Activated CD8-positive, alpha-beta memory T cell treated with anti-CD3 and anti-CD28 coated beads, Interleukin-2, amount 50 U/mL, for 48 hours (primary cell): ENCODE data around the gene KHNYN.
A peak's percentile ranks its signal among the peaks of the same experiment; 100 is the strongest.

Experiments used
- DNase-seq: peaks from one replicate; pipeline ENCODE4 v3.0.0-alpha.2; 2020

Gene KHNYN

GRCh38 chr14:24401810-24402702, 27.7 kb upstream of the KHNYN start:
- DNase-seq: no peak

DNA sequence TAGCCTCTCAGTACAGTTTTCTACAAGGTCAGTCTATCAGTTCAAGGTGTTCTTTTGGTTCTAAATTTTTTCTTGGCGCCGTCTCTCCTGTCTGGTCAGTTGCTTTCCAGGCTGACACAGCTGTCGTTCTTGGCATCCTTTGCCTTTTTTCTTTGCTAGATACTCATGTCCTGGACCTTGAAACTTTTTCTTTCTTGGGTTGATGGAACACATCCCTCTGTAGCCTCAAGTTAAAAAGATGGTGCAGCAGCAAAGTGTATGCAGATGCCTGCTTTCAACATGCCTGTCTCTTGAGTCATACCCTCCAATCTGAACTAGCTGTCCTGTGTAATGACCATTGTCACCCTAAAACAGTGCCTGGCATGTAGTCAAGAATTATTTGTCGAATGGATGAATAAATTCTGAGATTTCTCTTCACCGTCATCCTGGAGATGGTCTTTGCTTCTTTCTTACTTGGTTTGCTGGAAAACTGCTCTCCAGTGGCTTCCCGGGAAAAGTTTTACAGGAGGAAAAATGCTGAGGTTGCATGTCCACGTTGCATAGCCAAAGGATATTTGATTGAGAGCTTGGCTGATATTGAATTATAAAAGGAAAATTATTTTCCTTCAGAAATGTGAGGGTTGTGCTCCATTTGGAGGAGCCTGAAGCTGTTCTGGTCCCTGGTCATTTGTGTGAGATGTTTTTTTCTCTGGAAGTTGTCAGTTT, 26.3 kb upstream of the KHNYN start:
- no peak for DNase-seq

- no peak for DNase-seq
These were observed 24.9 kb upstream of the KHNYN start for GRCh38 chr14:24404814-24405213.

DNA sequence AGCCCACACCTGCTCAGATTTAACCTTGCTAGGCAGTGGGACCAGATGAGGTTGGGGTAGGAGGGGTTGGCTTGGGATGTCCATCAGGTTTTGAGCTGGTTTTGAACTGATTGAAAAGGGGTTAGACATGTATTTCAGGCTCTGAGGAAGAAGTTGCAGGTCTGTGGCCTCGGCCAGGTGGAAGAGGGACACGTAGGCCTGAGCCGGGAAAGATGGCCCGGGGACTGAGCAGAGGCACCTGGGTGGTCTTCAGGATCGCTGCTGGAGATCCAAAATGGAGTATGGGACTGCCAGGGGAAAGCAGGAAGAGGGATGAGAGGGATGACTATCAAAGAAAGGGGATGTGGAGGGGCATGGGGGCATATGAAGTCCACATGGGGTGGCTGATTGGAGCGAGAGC, 23.3 kb upstream of the KHNYN start:
- no peak for DNase-seq

DNA sequence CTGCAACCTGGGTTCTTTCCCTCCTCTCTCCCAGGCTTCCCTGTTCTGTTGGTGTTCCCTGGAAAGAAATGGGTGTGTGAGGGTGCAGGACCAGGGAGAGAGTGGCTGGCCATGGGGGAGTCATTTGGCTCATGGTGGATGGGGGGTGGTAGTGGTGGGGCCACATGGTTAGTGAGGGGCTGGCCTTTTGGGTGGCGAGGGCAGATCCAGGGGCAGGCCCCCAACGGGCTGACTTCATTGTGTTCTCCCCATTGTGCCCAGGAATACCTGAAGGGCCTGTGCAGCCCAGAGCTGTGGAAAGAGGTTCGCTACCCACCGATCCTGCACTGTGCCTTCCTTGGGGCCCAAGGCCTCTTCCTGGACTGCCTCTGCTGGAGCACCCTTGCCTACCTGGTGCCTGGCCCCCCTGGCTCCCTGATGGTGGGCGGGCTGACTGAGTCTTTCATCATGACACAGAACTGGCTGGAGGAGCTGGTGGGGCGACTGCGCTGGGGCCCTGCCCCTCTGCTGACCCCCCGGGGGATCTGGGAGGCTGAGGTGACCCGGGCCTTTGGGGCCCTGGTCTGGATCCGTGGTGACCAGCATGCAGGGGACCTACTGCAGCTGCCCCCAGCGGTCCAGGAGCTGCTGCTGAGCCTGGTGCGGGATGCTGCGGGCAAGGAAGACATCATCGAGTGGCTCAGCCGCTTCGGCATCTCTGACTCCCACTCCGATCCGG, 22.0 kb upstream of the KHNYN start:
- DNase-seq: no peak

- peak; percentile 32 for DNase-seq
These were observed 21.0 kb upstream of the KHNYN start for GRCh38 chr14:24408764-24409163.

DNA sequence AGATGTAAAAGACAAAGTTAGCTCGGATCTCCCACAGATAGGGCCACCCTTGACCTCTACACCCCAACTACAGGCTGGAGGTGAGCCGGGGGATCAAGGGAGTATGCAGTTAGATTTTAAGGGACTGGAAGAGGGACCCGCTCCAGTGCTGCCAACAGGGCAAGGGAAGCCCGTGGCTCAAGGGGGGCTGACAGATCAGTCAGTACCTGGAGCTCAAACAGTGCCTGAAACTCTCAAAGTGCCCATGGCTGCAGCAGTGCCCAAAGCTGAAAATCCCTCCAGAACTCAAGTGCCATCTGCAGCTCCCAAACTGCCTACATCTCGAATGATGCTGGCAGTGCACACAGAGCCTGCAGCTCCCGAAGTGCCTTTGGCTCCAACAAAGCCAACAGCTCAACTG, 20.6 kb upstream of the KHNYN start:
- DNase-seq: peak; percentile 38

- no peak for DNase-seq
These were observed 19.8 kb upstream of the KHNYN start for GRCh38 chr14:24409956-24410355.

DNA sequence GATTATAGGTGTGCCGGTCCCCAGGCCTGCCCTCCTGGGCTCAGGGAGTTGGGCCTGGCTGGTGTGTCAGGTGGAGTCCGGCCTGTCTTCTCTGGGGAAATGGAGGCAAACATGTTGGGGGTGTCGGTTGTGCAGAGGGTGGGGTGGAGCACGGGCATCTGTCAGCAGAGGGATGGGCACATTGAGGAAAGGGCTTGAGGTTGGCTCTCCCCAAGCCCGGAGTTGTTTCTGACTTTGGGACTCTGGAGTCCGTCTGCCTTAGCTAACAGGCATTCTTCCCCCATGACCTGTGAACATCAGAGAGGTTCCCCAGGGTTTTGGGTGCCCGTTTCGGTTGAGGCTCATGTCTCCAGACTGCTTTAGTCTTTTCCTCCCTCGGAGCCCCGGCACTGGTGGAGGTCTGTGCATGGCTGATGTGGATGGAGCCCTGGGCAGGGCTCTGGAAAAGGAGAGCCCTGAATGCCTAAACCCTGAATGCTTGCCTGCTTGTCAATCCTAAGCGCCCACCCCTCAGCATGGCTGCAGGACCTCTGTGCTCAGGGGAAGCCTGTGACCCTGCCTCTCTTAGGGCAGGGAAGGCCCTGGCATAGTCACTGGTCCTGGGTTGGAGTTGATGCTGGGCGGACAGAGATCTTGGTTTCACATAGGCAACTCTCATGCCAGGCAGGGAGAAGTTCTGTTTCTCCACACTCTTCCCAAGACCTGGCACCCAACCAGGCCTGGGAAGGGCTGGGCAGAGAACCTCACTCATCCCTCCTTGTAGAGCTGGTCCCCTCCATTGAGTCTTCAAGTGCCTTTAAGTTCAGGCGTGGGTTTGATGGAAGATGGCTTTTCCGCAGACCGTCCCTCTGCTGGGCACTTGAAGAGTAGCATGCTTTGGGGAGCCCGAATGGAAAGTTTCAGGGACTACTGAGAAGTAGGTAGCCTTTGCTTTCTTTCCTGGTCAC, 18.0 kb upstream of the KHNYN start:
- no peak for DNase-seq

DNA sequence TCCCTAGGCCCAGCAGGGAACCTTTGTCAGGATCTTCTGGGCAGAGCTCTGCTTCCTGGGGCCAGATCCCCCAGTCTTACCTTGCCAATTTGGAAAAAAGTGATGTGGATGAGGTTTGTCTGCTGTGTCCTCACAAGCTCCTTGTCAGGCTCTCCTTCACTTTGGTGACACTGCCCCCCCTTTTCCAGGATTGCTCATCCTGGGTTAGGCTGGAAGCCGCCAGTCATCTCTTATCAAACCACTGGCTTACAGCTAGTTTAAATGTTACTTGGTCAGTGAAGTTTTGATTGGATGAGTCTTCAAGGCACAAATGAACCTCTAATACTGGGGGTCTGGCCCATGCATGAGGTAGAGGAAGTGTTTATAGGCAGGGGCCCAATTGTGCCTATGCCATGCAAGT, 15.7 kb upstream of the KHNYN start:
- DNase-seq: no peak

DNA sequence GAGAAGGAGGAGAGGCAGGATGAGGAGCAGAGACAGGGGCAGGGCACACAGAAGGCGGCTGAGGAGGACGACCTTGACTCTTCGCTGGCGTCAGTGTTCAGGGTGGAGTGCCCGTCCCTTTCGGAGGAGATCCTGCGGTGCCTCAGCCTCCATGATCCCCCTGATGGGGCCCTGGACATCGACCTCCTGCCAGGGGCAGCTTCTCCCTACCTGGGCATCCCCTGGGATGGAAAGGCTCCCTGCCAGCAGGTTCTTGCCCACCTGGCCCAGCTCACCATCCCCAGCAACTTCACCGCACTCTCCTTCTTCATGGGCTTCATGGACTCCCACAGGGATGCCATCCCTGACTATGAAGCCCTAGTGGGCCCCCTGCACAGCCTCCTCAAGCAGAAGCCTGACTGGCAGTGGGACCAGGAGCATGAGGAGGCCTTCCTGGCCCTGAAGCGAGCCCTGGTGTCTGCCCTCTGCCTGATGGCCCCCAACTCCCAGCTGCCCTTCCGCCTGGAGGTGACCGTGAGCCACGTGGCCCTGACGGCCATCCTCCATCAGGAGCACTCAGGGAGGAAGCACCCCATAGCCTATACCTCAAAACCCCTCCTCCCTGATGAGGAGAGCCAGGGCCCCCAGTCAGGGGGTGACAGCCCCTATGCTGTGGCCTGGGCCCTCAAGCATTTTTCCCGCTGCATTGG, 14.9 kb upstream of the KHNYN start:
- no peak for DNase-seq

DNA sequence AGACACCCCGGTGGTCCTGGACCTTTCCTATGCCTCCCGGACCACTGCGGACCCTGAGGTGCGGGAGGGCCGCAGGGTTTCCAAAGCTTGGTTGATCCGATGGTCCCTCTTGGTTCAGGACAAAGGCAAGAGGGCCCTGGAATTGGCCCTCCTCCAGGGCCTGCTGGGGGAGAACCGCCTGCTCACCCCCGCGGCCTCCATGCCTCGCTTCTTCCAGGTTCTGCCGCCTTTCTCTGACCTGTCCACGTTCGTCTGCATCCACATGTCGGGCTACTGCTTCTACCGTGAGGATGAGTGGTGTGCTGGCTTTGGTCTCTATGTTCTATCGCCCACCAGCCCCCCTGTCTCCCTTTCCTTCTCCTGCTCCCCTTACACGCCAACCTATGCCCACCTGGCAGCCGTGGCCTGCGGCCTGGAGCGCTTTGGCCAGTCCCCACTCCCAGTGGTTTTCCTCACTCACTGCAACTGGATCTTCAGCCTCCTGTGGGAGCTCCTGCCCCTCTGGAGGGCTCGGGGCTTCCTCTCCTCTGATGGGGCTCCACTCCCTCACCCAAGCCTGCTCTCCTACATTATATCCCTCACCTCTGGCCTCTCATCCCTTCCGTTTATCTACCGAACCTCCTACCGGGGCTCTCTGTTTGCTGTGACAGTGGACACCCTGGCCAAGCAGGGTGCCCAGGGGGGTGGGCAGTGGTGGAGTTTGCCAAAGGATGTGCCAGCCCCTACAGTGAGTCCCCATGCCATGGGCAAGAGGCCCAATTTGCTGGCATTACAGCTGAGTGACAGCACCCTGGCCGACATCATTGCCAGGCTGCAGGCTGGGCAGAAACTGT, 14.1 kb upstream of the KHNYN start:
- DNase-seq: no peak

- no peak for DNase-seq
These were observed 13.4 kb upstream of the KHNYN start for GRCh38 chr14:24416254-24416931.

GRCh38 chr14:24416932-24417619, 12.7 kb upstream of the KHNYN start:
- no peak for DNase-seq

GRCh38 chr14:24417832-24418491, 11.8 kb upstream of the KHNYN start:
- no peak for DNase-seq

DNA sequence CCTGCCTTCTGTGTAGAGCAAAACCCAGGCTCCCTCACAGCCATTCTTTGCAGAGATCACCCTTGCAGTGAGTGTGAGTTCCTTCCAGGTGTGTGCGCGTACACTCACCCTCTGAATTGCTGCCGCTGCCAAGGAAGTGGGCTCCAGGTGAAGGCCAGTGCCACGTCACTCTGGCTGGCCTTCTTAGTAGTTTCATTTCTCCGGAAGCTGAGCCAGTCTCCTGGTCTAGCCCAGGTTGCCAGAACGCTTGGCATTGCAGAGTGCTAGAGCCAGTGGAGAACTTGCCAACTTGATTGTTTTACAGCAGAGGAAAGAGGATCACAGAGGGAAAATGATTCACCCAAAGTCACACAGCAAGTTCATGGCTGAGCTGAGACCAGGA, 11.3 kb upstream of the KHNYN start:
- DNase-seq: no peak

GRCh38 chr14:24422261-24422660, 7.5 kb upstream of the KHNYN start:
- no peak for DNase-seq

DNA sequence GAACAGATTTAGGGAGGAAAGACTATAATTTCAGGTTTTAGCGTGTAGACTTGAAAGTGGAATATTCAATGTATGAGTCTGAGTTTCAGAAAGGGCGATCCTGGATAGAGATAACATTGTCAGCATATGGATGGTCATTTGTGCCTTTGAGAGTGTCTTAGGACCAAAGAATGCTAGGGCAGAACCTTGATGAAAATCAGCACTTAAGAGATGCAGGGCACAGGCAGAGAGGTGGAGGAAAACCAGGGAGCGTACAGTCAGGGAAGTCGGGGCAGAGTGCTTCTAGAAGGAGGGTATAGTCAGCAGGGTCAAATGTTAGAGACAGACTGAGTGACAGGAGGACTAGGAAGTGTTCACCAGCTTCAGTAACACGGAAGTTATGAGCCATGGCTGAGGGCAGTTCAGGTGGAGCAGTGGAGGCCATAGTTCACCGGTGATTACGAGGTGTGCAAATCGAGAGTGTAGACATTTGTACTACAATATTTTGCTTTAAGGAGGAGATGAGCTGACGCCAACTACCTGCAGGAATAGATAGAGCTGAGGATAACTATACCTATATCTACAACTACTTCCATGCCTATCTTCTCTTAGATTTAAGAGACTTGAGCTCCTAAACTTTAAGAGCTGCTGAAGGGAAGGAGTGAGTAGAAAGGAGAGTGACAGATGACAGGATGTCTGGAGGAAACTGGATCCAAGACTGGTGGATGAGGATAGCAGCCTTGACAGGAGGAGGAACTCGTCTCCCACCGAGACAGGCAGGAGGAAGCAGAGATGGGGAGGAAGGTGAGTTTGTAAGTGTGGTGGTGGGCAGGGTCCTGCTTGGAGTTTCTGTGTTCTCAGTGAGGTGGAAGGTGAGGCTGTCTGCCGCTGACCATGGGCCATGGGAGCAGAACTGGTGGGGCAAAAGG, 6.8 kb upstream of the KHNYN start:
- DNase-seq: peak; percentile 42
